Activated CD8-positive, alpha-beta memory T cell treated with anti-CD3 and anti-CD28 coated beads for 1 hour (primary cell): Measurements from ENCODE around the gene IFNK.

Source experiments
- DNase-seq, 2 donors: peaks; one replicate each; pipeline ENCODE4 v3.0.0-alpha.2; 2020; ENCODE audit warnings: low read depth in 1 of 2; ENCODE audit errors: extremely low read depth in 1 of 2

Gene IFNK

DNA sequence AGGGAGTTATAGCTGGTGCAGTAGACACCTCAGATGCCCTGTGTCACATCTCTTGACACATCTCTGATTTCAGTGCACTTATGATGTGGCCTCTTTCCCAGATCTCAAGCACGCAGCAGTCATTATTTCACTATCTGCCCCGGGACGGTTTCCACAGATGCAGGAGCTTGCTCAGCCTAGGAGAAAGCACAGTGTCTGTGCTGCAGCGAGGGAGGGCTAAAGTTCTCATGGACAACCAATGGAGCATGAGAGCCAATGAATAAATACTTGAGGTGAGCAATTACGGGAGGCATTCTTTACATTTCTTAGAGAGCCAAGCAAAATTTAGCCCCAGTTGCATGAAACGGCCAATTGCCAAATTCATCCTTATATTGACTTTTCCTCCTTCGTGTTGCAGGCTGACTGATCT lies 12.9 kb downstream of the IFNK start:
- DNase-seq = no peak

DNA sequence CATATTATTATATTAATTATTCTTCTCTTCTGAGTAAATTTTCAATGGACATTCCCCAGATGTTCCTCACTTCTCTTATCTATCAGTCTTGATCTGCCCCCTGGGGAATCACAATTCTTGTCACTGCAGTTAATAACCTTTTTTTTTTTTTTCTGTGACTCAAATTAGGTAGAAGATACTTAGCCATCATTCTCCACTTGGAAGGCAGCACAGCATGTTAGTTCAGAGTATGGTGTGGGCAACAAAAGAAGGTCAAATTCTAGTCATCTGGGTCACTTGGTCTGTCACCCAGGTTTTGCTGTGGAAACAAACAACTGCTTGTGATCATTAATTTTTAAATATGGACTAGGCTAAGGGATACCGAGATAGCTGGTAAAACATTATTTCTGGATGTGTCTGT lies 13.7 kb downstream of the IFNK start:
- DNase-seq = no peak

DNA sequence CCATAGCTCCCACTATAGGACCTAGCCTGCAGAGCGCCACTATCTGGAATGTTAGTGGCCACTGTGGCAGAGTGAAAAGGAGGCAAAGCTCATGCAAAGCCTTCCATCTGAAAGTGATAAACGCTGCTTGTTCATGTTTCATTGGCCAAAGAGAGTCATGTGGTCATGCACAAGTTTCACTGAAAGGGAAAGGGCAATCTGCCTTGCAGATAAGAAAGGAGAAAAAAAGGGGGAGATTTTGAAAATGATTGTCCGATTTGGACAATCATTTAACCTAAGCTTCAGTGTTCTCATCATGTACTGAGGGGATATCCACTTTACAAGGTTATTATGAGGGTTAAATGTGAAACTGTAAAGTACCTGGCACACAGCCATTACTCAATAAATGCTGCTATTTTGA lies 14.6 kb downstream of the IFNK start:
- DNase-seq = no peak

DNA sequence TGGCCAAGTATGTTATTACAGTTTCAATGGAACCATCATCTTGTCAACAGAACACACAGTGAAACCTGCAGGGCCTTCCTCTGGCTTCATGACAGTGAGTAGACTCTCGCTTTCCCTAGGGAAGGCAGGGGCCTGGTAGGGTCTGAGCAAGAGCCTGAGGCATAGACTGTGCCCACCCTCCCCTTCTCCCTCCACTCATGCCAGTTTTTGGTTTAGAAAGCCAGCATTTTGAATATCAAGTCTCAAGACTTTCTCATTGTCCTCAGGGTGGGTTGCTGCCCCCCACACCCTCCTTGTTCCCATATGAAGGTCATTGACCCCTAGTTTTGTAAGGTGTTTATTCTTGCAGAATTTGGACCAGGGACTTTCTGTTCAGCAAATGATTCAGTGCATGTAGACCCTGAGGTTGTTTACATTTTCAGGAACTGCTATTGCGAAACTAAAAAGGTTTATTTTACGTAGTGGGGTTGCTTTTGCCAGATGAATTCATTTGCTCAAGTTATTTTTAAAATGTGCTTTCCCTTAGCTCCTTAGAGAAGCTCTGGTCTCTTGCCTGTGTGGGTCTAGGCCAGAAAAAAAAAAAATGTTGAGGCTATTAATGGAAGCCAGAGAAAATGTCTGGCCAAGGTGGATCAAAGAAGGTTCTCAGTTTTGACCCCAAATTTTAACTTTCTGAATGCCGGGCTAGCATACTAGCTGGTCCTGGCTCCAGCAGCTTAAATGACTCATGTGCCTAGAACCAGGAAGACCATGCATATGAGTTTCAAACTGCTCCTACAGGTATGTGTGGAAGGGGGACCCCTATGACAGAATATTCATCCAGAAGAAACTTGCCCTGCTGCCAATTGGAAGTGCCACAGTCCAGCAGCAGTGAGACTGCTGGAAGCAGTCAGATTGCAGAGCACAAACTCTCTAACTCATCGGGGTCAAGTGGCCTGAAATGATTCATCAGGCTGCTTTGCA lies 15.7 kb downstream of the IFNK start:
- DNase-seq = no peak

DNA sequence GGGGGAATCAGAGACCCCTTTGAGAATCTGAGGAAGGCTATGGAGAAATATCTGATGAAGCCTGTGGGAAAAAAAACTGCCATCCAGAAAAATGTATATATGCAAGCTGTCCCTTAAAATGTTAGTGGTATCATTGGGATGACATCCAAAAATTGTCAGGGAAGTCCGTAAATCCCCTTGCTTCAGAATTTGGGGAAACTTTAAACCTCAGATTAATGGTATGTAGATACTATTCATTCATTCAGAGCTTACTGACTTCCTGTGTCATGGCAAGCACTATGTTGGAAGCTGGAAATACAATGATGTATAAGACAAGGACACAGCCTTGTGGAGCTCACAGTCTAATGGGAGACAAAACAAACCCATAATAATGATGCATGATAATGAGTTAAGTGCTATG lies 16.4 kb downstream of the IFNK start:
- DNase-seq = no peak

DNA sequence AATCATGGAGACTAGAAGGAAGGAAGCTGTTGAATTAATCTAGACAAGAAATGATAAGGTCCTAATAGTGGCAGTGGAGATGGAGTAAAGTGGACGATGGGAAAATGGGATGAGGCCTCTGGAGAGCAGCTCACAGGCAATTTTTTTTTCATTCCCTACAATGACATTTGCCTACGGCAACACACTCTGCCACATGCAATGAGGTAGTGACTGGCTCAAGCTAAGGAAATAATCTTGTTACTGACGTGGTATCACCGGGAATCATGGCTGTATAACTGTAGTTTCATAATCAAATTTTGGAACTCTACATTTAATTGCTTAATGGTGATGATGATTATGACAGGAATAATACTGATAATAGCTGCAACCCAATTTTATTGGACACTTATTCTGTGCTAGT lies 17.6 kb downstream of the IFNK start:
- no peak for DNase-seq

DNA sequence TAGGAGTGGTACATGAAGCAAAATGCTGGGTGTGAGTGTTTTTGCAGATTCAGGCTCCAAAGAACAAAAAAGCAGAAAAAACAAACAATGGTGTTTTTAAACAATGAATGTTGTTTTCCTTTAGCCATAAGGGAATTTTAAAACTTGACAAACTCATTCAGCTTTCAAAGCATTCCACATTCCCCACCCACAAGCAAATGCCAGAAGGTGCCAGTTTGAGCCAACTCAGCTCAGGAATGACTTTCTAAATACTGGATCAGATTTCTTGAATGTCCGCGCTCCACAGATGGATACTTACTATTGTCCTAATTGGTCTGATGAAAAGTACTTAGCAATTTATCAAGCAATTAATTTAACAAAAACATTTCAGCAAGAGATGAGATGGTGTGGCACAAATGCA lies 18.4 kb downstream of the IFNK start:
- no peak for DNase-seq

DNA sequence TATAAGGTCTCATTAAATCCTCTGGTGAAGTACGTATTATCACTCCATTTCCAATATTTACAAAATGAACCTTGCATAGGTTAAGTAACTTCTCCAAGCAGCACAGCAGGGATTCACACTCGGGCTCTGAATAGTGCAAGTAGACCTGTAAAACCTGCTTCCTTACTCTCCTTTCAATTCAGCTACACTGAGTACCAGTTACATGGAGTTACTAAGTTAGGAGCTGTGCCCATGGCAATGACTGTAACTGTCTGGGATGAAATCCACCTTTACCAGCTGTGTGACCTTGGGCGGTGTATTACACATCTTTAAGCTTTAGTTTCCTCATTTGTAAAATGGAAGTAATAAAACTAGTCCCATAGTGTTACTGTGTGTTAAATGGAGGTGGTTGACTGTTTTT lies 21.4 kb downstream of the IFNK start:
- DNase-seq = no peak

DNA sequence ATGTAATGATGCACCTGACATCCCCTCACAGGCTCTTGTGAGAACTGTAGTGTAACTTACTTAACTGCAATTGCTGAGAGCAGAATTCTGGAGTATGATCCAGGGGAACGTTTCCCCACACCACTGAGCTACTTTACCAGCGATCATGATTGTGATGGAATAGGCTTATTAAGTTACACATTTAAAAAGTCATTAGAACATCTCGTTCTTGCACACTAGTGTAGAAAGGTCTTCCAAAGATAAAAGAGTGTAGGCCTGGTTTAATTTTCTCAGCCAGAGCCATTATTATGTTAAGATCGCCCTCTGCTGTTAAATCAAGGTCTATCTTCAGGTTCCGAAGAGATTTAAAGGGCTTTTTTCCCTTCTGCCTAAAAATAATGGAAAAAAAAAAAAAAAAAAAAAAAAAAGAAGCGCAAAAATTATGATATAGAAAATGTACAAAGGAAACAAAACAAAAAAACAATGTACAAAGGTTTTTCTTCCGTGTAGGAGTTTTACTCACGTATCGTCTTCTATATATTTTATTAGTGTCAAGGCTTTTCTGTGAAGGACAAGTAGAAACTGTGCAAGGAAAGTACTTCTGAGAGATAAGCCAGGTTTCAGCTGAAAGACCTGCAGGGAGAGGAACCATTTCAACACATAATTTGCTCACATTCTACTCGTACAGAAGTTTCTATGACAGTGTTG lies 24.1 kb downstream of the IFNK start:
- DNase-seq = no peak

DNA sequence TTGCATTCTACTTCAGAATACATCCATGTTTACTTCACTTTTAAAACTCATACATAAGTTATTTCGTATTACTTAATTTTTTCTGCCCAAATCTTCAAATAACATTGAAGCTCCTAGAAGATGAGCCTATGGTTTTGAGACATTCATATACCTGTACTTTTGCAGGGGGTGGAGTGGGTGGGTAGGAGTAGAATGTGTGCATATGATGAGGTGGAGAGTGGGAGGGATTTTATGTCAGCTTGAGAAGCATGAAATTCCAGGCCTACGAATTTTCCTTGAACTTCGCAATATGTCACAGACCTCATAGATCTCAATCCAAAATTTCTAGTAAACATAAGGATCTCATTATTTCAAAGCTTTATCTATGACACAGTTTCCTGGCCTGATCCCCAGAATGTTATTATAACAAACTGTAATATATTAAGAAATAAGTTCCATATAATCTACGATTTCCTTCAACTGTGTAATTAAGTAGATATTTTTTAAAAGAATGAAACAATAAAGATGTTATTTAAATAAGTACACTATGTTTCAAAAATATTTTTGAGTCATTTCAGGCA lies 25.2 kb downstream of the IFNK start:
- DNase-seq = no peak

DNA sequence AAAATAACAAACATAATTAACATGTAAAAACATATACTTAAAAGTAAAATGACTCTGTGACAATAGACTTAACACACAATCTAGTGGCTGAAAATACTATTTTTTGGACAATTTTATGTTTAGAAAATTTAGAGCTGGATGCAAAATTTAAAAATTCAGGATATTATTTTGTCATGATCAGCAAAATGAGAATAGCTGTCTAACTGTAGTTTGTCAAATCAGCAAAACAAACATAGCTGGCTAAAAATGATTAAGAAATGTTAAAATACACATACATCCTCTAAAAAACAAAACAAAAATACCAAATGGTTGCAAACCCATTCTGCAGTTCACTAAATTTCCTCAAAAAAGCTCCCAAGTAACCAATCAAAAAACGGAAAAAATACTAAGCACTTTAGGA lies 30.6 kb downstream of the IFNK start:
- no peak for DNase-seq

DNA sequence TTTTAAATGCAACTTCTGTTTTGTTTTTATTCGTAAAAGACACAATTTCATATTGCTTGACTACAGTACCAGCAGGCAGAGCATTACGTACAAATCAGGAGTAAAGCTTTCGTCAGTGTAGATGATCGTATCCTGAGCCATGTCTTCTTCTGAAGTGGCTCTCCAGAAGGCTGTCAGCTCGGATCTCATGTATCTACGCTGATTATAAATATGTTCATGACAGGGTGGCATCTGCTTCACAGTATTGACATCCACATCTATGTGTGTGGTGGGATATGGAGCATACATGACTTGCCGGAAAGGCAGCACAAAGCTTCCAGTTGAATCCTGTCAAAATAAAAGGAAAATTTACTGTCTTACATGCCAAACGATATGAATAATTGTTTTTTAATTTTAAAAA lies 32.4 kb downstream of the IFNK start:
- no peak for DNase-seq

DNA sequence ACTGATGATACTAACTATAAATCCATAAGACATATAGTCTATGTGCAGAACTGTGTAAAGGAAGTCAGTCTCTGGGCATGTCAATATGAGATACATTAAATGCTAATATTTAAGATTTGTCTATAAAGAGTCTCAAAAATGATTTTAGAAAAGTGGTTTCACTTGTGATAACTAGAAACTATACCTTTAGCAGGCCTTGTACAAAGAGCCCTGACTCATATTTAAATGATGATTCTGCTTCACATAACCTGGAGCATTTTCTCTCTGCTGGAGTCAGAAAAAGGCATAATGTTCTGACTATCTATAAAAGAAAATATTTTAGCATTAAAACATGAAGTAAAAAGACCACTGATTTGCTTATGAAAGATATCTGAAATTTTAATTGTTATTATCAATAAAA lies 34.2 kb downstream of the IFNK start:
- DNase-seq = no peak

DNA sequence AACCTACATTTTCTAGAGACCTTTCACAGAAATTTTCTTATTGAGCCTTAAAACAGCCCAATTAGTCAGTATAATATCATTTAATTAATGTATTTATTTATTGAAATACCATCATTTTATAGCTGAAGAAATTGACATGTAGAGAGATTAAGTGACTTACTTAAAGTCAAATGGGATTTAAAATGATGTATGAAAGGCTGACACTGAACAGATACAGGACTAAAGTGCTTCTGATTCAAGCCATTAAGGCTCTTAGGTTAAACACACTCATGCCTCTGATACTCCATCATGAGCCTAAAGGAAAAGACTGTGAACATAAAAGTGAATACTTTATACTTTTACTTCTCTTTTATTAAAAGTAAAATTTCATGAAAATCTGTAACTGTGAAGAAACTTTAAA lies 36.4 kb downstream of the IFNK start:
- no peak for DNase-seq

DNA sequence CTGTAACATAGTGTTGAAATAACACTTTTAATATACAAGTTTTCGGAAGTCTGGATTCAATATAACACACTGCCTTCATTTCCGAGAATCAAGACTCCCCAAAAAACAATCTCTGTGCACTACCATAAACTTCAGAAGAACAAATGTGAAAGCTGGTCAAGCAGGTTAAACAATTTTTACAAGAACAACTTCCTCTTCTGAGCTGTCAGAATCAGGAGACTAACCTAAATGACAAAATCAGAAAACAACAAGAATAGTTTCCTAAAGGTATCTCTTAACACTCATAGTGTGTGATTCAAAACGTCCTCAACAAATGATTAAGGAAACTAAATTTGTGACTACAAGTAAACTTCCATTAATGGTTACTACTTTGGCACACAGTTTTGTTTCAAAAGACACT lies 37.6 kb downstream of the IFNK start:
- DNase-seq = no peak

DNA sequence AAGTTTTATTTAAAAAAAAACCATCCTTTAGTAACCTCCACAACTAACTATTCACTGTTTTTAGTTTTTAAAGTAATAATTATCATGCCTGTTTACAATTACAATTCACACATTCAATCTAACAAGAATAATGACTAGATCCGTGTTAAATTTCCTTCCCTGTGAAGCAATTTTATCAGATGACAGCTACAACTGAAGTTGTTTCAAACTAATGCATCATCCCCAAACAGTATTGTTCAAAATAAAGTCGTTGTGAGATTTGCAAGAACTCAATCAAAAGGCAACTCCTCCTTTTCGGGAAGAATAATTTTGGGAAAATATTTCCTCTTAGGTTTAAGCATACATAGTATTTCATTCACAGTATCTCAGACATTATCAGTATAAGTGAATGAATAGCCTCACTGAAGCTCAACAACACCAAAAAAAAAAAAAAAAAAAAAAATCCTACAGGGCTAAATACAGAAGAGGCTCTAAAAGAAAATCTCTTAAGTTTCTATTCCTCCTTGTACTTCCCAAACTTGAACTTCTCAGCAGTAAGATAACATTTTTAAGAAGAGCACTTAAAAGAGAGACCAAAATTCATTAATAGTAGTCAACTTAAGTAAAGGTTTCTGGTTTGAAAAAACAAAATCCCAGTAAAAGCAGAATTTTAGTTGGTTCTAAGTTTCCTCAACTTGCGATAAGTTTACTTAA lies 39.8 kb downstream of the IFNK start:
- DNase-seq = no peak

DNA sequence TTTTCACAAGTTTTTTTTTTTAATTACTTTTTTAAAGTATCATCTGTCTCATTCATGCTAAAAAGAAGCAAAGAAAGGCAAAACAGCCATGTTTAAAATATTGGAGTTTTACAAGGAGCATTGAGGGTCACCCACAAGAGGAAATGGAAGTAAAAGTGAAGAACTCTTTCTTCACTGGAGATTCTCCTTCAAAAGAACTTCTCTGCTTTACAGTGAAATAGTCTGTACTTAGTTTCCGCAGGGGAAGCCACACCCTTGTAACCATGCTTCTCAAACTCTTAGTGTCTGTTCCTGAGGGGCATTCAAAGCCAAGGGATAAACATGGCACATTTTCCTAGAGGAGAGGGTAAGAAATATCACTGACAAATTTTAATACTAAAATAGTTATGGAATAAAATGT lies 40.6 kb downstream of the IFNK start:
- no peak for DNase-seq

DNA sequence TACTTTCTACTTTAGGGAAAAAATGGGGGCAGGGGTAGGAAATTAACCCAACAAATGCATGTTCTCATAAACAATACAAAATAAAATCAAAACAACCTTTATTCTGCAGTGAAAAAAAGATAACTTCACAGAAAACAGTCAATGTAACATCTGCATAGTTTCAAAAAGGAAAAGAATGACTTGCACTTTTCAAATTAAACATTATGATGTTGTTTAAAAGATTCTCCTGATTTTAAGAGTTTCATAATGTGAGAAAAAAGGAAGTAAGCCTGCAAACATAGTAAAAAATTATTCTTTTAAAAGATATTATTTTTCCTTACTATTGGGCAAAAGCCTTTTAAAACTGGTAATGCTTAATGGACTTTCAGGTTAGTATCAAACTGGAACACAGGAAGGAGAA lies 41.6 kb downstream of the IFNK start:
- no peak for DNase-seq

DNA sequence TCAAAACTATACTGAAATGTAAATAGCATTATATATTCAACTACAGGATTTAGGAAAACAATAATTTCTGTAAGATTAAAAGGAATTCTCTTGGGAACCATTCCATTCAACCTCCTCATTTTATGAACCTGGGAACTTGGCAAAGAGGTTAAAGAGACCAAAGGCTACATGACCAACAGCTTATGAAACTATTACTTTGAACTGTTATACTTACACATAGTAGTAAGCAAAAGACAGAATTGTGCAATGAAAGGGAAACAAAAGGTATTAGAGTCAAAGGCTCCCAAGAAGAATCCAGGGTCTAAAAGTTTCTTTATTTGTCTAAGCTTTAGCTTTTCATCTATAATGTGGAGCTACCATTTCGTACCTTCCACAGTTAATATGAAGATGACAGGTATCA lies 42.0 kb downstream of the IFNK start:
- DNase-seq = no peak

DNA sequence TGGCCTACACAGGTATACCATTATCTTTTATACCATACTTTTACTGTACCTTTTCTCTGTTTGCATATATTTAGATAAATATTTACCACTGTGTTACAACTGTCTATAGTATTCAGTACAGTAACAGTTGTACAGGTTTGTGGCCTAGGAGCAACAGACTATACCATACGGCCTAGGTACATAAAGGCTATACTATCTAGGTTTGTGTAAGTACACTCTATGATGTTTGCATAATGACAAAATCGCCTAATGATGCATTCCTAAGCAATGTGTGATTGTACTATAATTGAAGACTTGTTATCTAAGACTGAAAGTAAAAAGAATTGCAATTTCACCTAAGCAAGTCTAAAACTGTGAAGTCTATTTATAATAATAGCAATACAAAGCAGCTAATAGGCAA lies 45.3 kb downstream of the IFNK start:
- DNase-seq = no peak

DNA sequence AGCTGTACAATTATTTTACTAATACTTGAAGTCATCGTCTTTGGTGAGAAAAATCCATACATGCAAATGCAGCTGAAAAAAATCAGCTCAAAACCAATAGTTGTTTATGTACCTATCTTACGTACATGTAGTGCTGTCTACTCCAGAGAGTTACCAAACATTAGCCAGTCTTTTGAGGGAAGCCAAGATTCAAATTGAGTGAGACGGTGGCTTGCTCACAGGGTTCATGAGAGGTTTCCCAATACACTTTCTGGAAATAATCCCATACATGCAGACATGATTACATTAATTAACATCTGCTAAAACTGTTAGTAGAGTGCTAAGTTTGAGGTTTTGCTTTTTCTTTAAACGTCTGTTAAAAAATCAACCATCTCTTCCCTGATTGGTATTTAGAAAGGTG lies 46.9 kb downstream of the IFNK start:
- DNase-seq = no peak

DNA sequence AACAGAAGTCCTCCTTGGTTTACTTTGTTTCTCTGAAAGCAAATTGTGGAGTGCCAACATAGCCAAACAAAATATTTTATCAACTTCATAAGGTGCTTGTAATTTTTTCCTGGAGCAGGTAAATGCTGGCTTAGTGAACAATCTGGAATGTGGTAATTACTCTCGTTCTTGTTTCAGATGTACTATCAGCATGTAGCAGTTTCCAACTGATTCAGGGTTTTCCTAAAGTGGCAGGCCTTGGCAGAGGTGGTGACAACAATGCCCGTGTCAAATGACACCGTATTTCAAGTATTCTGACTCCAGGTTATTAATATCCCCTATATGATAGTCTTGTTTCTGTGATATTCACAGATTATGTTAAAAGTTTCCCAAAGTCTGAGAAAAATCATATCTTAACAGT lies 48.0 kb downstream of the IFNK start:
- DNase-seq = no peak
